HL-60 (cell line): ENCODE measurements around the gene ZMIZ1.

Experiments
- CTCF ChIP-seq: IDR thresholded peaks from one replicate; pipeline ENCODE4 v1.5.1; 2011; ENCODE audit warnings: low read length, control low read depth, inconsistent platforms; ENCODE audit not compliant: insufficient read depth
- GABPA ChIP-seq: IDR thresholded peaks from 2 replicates; pipeline ENCODE4 v1.6.1; 2012; ENCODE audit warnings: low read depth
- POLR2AphosphoS5 ChIP-seq: IDR thresholded peaks from 2 replicates; pipeline ENCODE4 v1.6.1; 2012; ENCODE audit warnings: low read depth

DNA sequence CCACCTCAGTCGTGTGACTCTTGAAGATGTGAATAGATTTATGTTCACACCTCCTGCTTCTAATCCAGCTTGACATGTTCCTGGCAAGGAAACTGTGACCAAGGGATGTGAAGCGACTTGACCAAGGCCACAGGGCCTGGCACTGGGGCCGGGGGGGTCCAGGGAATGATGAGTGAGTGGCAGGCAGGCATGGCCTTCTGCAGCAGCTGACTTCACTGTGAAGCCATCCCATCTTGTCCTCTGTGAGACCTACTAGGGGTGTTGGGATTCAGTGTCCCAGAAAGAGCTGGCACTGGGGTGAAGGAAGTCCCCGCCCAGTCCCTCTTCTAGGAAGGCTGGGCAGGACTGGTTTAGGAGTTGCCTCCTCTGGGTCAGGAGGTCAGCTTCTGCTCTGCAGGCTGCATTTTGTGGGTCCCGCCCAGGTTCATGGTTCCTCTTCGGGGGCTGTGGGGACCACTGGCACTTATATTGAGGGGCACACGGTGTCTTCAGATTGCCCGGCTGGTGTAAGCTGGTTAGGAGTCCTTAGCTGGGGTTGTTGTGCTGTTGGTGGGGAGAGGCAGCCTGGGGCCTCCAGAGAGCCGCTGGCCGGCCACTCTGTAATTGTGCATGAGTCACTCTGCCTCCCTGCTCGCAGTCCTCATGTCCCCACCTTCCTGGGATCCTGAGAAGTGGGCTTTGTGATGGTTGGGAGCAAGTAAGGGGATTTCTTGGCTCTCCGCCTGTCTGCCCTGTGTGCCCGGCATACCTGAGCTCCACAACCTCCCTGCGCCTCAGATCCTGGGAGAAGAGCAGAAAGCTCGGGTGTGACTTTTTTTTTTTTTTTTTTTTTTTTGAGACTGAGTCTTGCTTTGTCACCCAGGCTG lies 11.0 kb downstream of the ZMIZ1 start:
- TF ChIP-seq CTCF, result no peak
- TF ChIP-seq GABPA, result no peak
- no peak for TF ChIP-seq POLR2AphosphoS5
